Right atrium auricular region (tissue), 2 donors: ENCODE data around the gene CMTR1. TPM values are rescaled to one million over a fixed set of nuclear protein-coding genes. Genes with fewer than 3 reads are reported as not detected.
A peak's percentile ranks its signal among the peaks of the same experiment; 100 is the strongest.

ENCODE experiments used
- DNase-seq: peaks from one replicate; pipeline ENCODE4 v3.0.0-alpha.2; 2019; ENCODE audit warnings: low spot score
- H3K27ac ChIP-seq, 2 donors: fragments of 200-600 bp; sonication (generic); 1 replicate in 1 of 2; 2 replicates in 1 of 2; pipeline ENCODE4 v1.5.1; 2016 to 2019
- H3K27me3 ChIP-seq, 2 donors: fragments of 200-600 bp; sonication (generic); one replicate each; pipeline versions ENCODE4 v1.5.1 to v1.6.0; 2017 to 2019
- H3K36me3 ChIP-seq: fragments of 200-600 bp; sonication (generic); one replicate; pipeline ENCODE4 v1.5.1; 2016
- H3K4me1 ChIP-seq, 2 donors: fragments of 200-600 bp; sonication (generic); one replicate each; pipeline versions ENCODE4 v1.5.1 to v1.6.0; 2017 to 2019
- H3K4me3 ChIP-seq, 2 donors: fragments of 200-600 bp; sonication (generic); 1 replicate in 1 of 2; 2 replicates in 1 of 2; pipeline ENCODE4 v1.5.1; 2017 to 2019; ENCODE audit warnings: mild to moderate bottlenecking in 1 of 2, moderate library complexity in 1 of 2
- H3K9me3 ChIP-seq, 2 donors: fragments of 200-600 bp; sonication (generic); one replicate each; pipeline ENCODE4 v1.5.1; 2019
- total RNA-seq, 2 donors: library from RNA; depleted of rRNA; stranded (reverse); fragments of >200 nt; gene quantifications; one replicate each; pipeline ENCODE4 v1.1.0, GENCODE V29; 2016
- TF ChIP-seq, protein P1 (sequence below), 2 donors: fragments of 200-600 bp; sonication (generic); IDR thresholded peaks; one replicate each; pipeline ENCODE4 v1.5.1; 2019; ENCODE audit warnings: antibody characterized with exemption in 2 of 2

CMTR1 gene
- total RNA-seq, 2 donors from 2014 or later, result 20.4 to 21.1 TPM

DNA sequence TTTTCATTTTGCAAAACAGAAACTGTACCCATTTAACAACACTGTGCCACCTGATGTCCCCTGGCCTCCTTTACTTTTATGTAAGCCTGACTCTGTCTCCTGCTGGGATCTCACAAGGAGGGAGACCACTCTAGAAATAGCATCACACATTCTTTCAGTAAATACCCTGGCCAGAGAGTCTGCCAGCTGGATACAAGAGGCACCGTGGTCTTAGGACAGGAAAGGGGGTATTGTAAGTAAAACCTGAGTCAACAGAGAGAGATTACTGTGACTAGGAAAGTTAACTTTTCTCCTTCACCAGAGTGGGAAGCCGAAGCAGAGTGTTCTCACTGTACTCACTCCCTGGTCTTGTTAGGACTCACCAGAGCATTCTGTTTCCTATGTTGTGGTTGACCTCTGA is 27.8 kb downstream of the CMTR1 start:
- H3K27me3 ChIP-seq, result no peaks in the 10 kb centered on the region
- no peak overlapping the region for H3K27ac ChIP-seq
- peaks cover 0 to 7% of the 10 kb centered on the region in 2 donors for H3K4me1 ChIP-seq
- H3K9me3 ChIP-seq, result no peaks in the 10 kb centered on the region
- peaks cover 59% of the 10 kb centered on the region for H3K36me3 ChIP-seq
- TF ChIP-seq, protein P1, sequence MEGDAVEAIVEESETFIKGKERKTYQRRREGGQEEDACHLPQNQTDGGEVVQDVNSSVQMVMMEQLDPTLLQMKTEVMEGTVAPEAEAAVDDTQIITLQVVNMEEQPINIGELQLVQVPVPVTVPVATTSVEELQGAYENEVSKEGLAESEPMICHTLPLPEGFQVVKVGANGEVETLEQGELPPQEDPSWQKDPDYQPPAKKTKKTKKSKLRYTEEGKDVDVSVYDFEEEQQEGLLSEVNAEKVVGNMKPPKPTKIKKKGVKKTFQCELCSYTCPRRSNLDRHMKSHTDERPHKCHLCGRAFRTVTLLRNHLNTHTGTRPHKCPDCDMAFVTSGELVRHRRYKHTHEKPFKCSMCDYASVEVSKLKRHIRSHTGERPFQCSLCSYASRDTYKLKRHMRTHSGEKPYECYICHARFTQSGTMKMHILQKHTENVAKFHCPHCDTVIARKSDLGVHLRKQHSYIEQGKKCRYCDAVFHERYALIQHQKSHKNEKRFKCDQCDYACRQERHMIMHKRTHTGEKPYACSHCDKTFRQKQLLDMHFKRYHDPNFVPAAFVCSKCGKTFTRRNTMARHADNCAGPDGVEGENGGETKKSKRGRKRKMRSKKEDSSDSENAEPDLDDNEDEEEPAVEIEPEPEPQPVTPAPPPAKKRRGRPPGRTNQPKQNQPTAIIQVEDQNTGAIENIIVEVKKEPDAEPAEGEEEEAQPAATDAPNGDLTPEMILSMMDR (IDR thresholded peaks at IDR 0.05), result no peak
- no peak overlapping the region for H3K4me3 ChIP-seq
- no peak for DNase-seq

DNA sequence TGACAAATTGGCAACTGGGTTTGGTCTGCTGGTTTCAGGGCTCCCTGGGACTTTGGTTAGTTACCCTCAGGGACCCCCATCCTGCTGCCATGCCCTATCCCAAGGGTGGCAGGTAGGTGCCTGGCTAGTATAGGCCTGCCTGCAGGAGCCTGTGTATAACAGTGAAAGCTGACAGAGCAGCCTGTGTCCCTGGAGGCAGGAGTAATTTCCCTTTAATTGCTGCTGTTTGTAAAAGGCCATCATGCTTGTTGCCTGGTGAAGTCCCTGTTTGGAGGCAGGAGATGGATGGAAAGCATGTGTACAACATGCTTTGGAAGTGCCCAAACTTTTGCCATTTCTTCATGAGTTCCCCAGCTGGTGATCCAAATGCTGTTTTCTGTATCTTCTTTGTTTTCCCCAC is 30.1 kb downstream of the CMTR1 start:
- Histone ChIP-seq H3K27me3 (no peaks in the 10 kb centered on the region), H3K36me3 (peaks cover 54% of the 10 kb centered on the region), H3K4me1 (no peaks in the 10 kb centered on the region), H3K9me3 (peaks cover 0 to 15% of the 10 kb centered on the region in 2 donors), H3K4me3 (no peak overlapping the region), H3K27ac (no peak overlapping the region)
- TF ChIP-seq, protein P1 (IDR thresholded peaks at IDR 0.05), result no peak
- no peak for DNase-seq

DNA sequence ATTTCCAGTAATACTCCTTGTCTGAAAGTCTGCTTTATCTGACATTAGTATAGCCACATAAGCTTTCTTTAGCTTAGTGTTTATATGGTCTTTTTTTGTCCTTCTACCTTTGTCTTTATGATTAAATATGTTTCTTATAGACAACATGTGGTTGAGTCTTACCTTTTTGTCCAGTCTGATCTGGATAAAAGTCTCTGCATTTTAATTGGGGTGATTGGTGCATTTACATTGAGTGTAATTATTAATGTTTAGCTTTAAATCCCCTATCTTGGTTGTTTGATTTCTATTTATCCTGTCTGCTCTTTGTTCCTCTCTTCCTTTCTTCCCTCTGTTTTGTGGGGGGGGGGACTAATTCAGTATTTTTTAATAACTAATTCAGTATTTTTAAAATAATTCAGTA is 34.7 kb downstream of the CMTR1 start:
- H3K4me3 ChIP-seq, result no peak overlapping the region
- H3K36me3 ChIP-seq, result peaks cover 26% of the 10 kb centered on the region
- H3K9me3 ChIP-seq, result peaks cover 0 to 16% of the 10 kb centered on the region in 2 donors
- H3K27ac ChIP-seq, result no peak overlapping the region
- H3K27me3 ChIP-seq, result no peaks in the 10 kb centered on the region
- TF ChIP-seq, protein P1 (IDR thresholded peaks at IDR 0.05), result no peak
- H3K4me1 ChIP-seq, result peaks cover 0 to 5% of the 10 kb centered on the region in 2 donors
- no peak for DNase-seq

DNA sequence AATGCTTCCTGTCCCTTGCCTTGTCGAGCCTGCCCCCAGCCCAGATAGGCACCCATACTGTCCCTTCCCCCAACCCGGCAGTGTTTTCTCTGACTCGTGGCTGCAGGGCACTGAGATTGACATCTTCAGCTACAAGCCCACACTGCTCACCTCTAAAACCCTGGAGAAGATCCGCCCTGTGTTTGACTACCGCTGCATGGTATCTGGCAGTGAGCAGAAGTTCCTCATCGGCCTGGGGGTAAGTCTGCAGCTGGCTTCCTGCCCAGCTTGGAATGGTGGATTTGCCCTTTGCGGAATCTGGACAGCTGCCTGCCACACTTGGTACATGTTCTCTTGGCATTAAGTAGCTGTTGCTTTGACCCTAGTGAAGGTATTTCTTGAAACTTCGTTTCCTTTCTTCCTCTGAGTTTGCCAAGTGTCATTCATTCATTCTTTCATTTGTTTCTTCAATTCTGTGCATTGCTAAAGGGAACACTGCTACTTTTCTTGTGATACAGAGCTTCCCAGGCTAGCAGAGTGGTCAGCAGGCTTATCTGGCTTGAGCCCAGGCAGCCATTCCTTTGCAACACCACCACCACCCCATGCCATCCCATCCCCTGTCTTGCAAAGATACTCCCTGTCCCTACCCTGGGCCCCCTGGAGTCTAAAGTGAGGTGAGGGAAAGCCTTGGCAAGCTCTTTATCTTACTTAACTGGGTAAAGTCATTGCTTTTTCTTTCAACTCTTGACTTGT is 40.5 kb downstream of the CMTR1 start:
- H3K27me3 ChIP-seq, result no peaks in the 10 kb centered on the region
- TF ChIP-seq, protein P1 (IDR thresholded peaks at IDR 0.05), result no peak
- peak overlapping the region; percentile 39 to 52 for H3K27ac ChIP-seq
- H3K36me3 ChIP-seq, result peaks cover 51% of the 10 kb centered on the region
- no peak overlapping the region for H3K4me3 ChIP-seq
- H3K4me1 ChIP-seq, result peaks cover 0 to 28% of the 10 kb centered on the region in 2 donors
- H3K9me3 ChIP-seq, result no peaks in the 10 kb centered on the region
- DNase-seq, result no peak

DNA sequence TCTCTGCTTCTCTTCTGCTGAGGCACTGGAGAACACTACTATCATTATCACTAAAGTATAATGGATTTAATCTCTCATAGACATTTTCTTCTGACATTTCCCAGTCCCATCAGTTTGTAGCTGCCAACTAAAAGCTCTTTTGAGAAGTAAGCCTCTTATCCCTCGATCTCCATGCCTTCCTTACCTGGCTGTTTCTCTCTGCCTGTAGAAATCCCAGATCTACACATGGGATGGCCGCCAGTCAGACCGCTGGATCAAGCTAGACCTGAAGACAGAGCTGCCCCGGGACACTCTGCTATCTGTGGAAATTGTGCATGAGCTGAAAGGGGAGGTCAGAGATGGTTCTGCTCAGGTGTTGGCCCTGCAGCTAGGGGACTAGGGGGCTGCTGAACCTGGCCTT is 41.3 kb downstream of the CMTR1 start:
- Histone ChIP-seq H3K4me1 (peaks cover 0 to 32% of the 10 kb centered on the region in 2 donors), H3K9me3 (no peaks in the 10 kb centered on the region), H3K36me3 (peaks cover 59% of the 10 kb centered on the region), H3K27ac (peak overlapping the region; percentile 12 to 52), H3K27me3 (no peaks in the 10 kb centered on the region), H3K4me3 (no peak overlapping the region)
- no peak for DNase-seq
- TF ChIP-seq, protein P1 (IDR thresholded peaks at IDR 0.05), result no peak

DNA sequence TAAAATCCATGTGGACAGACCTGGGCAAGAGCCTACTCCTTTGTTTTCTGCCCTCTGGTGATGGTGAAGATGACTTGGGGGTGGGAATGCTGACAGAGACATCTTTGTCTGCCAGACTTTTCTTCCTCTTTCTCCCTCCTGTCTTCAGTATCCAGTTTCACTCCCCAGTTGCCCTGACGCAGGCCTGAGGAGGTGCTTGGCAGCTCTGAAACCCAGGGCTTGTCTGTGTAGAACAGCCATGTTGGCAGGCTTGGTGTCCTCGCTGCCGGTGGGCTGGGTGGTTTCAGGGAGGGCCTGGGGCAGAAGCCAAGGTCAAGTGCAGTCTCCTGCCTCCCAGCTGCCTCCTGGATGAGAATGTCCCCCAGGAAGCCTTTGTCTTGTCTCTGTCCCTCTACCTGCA is 44.2 kb downstream of the CMTR1 start:
- DNase-seq, result no peak
- Histone ChIP-seq H3K4me3 (no peak overlapping the region), H3K27ac (no peak overlapping the region), H3K27me3 (no peaks in the 10 kb centered on the region), H3K36me3 (peaks cover 61% of the 10 kb centered on the region), H3K9me3 (no peaks in the 10 kb centered on the region), H3K4me1 (peaks cover 0 to 59% of the 10 kb centered on the region in 2 donors)
- TF ChIP-seq, protein P1 (IDR thresholded peaks at IDR 0.05), result no peak
